ENCODE data around the gene LIX1.

Gene LIX1

DNA sequence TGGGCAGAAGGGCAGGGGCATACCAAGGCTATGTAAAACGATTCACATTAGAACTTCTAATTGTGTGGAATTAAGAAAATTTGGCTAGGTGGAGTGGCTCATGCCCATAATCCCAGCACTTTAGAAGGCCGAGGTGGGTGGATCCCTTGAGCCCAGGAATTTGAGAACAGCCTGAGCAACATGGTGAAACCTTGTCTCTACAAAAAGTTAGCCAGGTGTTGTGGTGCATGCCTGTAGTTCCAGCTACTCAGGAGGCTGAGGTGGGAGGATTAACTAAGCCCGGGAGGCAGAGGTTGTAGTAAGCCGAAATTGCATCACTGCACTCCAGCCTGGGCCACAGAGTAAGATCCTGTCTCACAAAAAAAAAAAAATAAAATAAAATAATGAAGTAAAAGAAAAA, 65.2 kb downstream of the LIX1 start:
- in situ Hi-C loops (cut with MboI; ENCODE audit: low sequenced_read_pairs, unreplicated experiment): no loop called here
- DNase-seq (ENCODE audit: low spot score): no peak
- TF ChIP-seq, protein P1, sequence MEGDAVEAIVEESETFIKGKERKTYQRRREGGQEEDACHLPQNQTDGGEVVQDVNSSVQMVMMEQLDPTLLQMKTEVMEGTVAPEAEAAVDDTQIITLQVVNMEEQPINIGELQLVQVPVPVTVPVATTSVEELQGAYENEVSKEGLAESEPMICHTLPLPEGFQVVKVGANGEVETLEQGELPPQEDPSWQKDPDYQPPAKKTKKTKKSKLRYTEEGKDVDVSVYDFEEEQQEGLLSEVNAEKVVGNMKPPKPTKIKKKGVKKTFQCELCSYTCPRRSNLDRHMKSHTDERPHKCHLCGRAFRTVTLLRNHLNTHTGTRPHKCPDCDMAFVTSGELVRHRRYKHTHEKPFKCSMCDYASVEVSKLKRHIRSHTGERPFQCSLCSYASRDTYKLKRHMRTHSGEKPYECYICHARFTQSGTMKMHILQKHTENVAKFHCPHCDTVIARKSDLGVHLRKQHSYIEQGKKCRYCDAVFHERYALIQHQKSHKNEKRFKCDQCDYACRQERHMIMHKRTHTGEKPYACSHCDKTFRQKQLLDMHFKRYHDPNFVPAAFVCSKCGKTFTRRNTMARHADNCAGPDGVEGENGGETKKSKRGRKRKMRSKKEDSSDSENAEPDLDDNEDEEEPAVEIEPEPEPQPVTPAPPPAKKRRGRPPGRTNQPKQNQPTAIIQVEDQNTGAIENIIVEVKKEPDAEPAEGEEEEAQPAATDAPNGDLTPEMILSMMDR (IDR thresholded peaks at IDR 0.05; ENCODE audit: borderline replicate concordance, control extremely low read depth, extremely low read depth, insufficient read depth, missing control alignments): no peak

DNA sequence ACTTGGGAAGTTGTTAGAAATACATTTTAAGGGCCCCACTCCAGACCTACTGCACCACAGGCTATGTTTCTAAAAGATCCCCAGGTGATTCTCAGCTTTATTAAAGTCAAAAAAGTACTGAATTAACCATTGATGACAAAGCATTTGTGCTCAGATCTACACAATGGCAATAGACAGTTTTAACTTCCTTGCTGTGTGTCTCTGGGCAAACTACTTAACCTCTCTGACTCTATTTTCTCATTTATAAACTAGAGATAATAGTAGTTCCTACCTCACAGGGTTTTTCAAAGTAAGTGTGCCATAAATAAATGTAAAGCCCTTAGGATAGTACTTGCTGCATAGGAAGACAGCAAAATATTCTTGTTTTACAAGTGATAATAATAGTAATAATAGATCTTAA, 66.3 kb downstream of the LIX1 start:
- DNase-seq (ENCODE audit: low spot score): no peak
- TF ChIP-seq, protein P1 (IDR thresholded peaks at IDR 0.05; ENCODE audit: borderline replicate concordance, control extremely low read depth, extremely low read depth, insufficient read depth, missing control alignments): no peak
- in situ Hi-C loops (cut with MboI; ENCODE audit: low sequenced_read_pairs, unreplicated experiment): no loop called here

GRCh38 chr5:97075649-97076048, 66.8 kb downstream of the LIX1 start:
- TF ChIP-seq, protein P1 (IDR thresholded peaks at IDR 0.05; ENCODE audit: borderline replicate concordance, control extremely low read depth, extremely low read depth, insufficient read depth, missing control alignments): no peak
- in situ Hi-C loops (cut with MboI; ENCODE audit: low sequenced_read_pairs, unreplicated experiment): no loop called here
- no peak for DNase-seq (ENCODE audit: low spot score)

- DNase-seq (ENCODE audit: low spot score): no peak
- TF ChIP-seq, protein P1 (IDR thresholded peaks at IDR 0.05; ENCODE audit: borderline replicate concordance, control extremely low read depth, extremely low read depth, insufficient read depth, missing control alignments): no peak
- in situ Hi-C loops (cut with MboI; ENCODE audit: low sequenced_read_pairs, unreplicated experiment): no loop called here
Measured at GRCh38 chr5:97074859-97075489, 67.4 kb downstream of the LIX1 start.

DNA sequence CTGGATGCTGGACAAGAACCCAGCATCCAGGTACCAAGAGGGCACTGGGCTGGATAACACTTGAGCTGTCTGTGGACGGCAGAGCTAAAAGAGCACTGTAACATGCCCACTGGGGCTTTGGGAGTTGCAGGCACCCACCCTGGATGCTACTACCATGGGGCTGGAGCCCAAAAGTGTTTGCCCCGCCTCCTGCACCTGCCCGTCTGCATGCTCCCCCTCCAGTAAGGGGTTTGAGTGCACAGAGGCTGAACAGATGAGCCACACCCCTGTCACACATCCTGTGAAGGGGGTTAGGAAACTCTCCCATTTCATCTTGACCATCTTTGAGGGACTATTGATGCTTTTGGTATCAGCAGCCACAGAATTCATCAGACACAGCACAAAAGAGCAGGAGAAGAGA, 69.0 kb downstream of the LIX1 start:
- TF ChIP-seq, protein P1 (IDR thresholded peaks at IDR 0.05; ENCODE audit: borderline replicate concordance, control extremely low read depth, extremely low read depth, insufficient read depth, missing control alignments): no peak
- in situ Hi-C loops (cut with MboI; ENCODE audit: low sequenced_read_pairs, unreplicated experiment): no loop called here
- no peak for DNase-seq (ENCODE audit: low spot score)

GRCh38 chr5:97072696-97073095, 69.7 kb downstream of the LIX1 start:
- in situ Hi-C loops (cut with MboI; ENCODE audit: low sequenced_read_pairs, unreplicated experiment): no loop called here
- TF ChIP-seq, protein P1 (IDR thresholded peaks at IDR 0.05; ENCODE audit: borderline replicate concordance, control extremely low read depth, extremely low read depth, insufficient read depth, missing control alignments): no peak
- DNase-seq (ENCODE audit: low spot score): no peak
